ENCODE results near the gene FOSB. TPM values are rescaled to one million over a fixed set of nuclear protein-coding genes. Genes with fewer than 3 reads are reported as not detected.

FOSB gene
- total RNA-seq, 2 donors from 2014 or later = 2.5 to 6.4 TPM

DNA sequence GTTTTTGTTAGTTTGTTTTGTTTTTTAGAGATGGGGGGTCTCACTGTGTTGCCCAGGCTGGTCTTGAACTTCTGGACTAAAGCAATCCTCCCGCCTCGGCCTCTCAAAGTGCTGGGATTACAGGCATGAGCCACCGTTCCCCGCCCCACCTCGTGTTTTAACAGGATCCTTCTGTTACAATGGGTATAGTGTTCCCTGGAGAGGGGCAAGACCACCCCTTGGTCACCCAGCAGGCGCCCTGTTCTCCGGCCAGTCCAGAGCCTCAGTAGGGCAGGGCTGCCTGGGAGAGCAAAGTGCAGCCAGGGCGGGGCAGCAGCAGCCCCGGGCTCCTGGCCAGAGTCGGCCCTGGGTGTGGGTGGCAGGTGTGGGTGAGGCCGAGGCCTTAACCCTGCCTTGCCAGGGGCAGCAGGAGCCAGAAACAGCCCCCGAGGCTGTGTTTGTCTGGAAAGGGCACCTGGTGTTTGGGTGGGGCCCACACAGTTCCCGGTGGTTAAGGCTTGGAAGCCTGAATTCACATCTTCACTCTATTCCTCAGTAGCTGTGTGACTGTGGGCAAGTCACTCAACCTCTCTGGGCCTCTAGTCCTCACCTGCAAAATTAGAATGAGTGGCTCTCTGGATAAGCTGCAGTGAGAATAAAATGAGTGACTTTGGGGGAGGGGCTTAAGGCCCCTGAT is 46.7 kb downstream of the FOSB start:
- Histone ChIP-seq H3K4me1 (replicated peaks) (peaks cover 25% of the 10 kb centered on the region), H3K27me3 (replicated peaks; ENCODE audit: insufficient read depth) (no peaks in the 10 kb centered on the region), H3K27ac (peak overlapping the region; percentile 66), H3K9me3 (no peaks in the 10 kb centered on the region), H3K36me3 (peaks cover 0 to 10% of the 10 kb centered on the region in 2 donors), H3K4me3 (no peak overlapping the region)
- TF ChIP-seq POLR2A (IDR thresholded peaks at IDR 0.05) (no peak), POLR2AphosphoS5 (IDR thresholded peaks at IDR 0.05) (no peak)
- TF ChIP-seq, protein P1, sequence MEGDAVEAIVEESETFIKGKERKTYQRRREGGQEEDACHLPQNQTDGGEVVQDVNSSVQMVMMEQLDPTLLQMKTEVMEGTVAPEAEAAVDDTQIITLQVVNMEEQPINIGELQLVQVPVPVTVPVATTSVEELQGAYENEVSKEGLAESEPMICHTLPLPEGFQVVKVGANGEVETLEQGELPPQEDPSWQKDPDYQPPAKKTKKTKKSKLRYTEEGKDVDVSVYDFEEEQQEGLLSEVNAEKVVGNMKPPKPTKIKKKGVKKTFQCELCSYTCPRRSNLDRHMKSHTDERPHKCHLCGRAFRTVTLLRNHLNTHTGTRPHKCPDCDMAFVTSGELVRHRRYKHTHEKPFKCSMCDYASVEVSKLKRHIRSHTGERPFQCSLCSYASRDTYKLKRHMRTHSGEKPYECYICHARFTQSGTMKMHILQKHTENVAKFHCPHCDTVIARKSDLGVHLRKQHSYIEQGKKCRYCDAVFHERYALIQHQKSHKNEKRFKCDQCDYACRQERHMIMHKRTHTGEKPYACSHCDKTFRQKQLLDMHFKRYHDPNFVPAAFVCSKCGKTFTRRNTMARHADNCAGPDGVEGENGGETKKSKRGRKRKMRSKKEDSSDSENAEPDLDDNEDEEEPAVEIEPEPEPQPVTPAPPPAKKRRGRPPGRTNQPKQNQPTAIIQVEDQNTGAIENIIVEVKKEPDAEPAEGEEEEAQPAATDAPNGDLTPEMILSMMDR (IDR thresholded peaks at IDR 0.05) = no peak
- intact Hi-C loops (cut with DNase I) = no loop called here
- 56% methylated on average over 12 of the region's 13 CpGs for WGBS
- no peak for DNase-seq (ENCODE audit: low spot score)

DNA sequence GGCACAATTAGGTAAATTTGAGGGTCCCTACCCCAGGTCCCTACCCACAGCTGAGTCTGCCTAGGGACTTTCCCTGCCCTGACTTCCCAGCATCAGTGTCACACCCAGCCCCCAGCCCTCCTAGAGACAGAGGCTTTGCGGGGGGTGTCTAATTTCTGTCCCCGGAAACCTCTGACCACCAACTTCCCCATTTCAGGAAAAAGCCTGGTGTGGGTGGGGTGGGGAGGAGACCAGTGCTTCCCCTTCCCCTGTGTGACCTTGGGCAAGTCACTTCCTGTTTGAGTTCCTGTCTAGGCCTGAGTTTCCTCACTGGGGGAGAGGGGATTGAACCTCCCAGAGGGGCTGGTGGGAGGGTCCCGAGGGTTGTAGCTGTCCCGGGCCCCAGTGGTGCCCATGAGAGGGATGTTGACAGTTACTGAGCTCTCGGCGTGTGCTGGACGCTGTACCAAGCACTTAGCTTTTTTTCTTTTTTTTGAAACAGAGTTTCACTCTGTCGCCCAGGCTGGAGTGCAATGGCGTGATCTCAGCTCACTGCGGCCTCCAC is 47.4 kb downstream of the FOSB start:
- no peaks in the 10 kb centered on the region for H3K9me3 ChIP-seq
- TF ChIP-seq, protein P1 (IDR thresholded peaks at IDR 0.05) = no peak
- no peak for TF ChIP-seq POLR2AphosphoS5 (IDR thresholded peaks at IDR 0.05)
- no peak for TF ChIP-seq POLR2A (IDR thresholded peaks at IDR 0.05)
- no peaks in the 10 kb centered on the region for H3K27me3 ChIP-seq (replicated peaks; ENCODE audit: insufficient read depth)
- H3K4me1 ChIP-seq (replicated peaks) = peaks cover 21% of the 10 kb centered on the region
- no peak overlapping the region for H3K4me3 ChIP-seq
- H3K36me3 ChIP-seq = peaks cover 0 to 10% of the 10 kb centered on the region in 2 donors
- DNase-seq (ENCODE audit: low spot score) = no peak
- 85% methylated on average over 10 of the region's 10 CpGs for WGBS
- intact Hi-C loops (cut with DNase I) = no loop called here
- H3K27ac ChIP-seq = peak overlapping the region; percentile 66

DNA sequence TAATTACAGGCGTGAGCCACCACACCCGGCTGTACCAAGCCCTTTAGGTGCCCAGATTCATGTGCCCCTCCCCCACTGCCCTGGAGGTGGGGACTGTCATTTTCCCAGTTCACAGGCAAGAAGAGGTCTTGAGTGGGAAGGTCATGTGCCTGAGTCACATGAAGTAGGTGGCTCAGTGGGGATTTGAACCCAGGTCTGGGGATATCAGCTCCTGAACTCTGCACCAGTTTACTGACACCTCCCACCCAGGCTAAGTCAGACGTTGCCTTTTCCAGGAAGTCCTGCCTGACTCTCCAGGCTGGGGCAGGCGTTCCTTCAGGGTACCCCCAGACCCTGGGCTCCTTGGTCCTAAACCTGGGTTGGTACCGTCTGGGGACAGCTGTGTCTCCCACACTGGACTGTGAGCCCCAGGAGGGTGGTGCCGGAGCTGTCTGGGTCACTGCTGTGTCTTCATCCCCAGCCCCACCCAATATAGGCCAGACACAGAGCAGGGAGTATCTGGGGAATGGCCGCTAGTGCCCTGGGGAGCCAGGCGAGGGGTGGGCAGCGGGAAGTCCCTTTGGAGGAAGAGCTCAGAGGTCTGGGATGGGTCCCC is 48.1 kb downstream of the FOSB start:
- TF ChIP-seq POLR2A (IDR thresholded peaks at IDR 0.05) = no peak
- TF ChIP-seq, protein P1 (IDR thresholded peaks at IDR 0.05) = no peak
- TF ChIP-seq POLR2AphosphoS5 (IDR thresholded peaks at IDR 0.05) = no peak
- no peak for DNase-seq (ENCODE audit: low spot score)
- H3K4me3 ChIP-seq = no peak overlapping the region
- 74% methylated on average over 9 of the region's 9 CpGs for WGBS
- intact Hi-C loops (cut with DNase I) = no loop called here
- H3K9me3 ChIP-seq = no peaks in the 10 kb centered on the region
- peaks cover 0 to 10% of the 10 kb centered on the region in 2 donors for H3K36me3 ChIP-seq
- H3K27ac ChIP-seq = no peak overlapping the region
- no peaks in the 10 kb centered on the region for H3K27me3 ChIP-seq (replicated peaks; ENCODE audit: insufficient read depth)
- peaks cover 21% of the 10 kb centered on the region for H3K4me1 ChIP-seq (replicated peaks)

DNA sequence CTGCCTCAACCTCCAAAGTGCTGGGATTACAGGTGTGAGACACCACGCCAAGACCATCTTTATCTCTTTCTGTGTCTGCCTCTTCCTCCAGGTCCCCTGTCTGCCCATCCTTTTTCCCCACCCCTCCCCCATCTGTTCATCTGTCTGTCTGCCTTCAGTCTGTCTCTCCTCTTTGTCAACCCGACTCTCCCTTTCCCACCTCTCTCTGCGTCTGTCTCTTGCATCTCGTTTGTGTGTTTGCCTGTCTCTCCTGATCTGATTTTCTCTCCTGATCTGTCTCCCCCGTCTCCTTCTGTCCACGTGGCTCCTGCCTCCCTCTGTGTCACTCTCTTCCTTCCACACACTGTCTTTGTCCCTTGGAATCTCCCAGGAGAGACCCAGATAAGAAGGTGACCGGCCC is 49.4 kb downstream of the FOSB start:
- DNase-seq (ENCODE audit: low spot score) = no peak
- TF ChIP-seq, protein P1 (IDR thresholded peaks at IDR 0.05) = no peak
- TF ChIP-seq POLR2A (IDR thresholded peaks at IDR 0.05) (no peak), POLR2AphosphoS5 (IDR thresholded peaks at IDR 0.05) (no peak)
- intact Hi-C loops (cut with DNase I) = no loop called here
- 50% methylated on average over 7 of the region's 7 CpGs for WGBS
- Histone ChIP-seq H3K36me3 (peaks cover 0 to 18% of the 10 kb centered on the region in 2 donors), H3K4me3 (no peak overlapping the region), H3K27ac (no peak overlapping the region), H3K9me3 (no peaks in the 10 kb centered on the region), H3K27me3 (replicated peaks; ENCODE audit: insufficient read depth) (no peaks in the 10 kb centered on the region), H3K4me1 (replicated peaks) (peaks cover 13% of the 10 kb centered on the region)

Measured in prostate gland (tissue), 2 donors.